Articular chondrocyte of knee joint (primary cell): ENCODE data around the gene SH3BP5L. TPM values are rescaled to one million over a fixed set of nuclear protein-coding genes. Genes with fewer than 3 reads are reported as not detected.

ENCODE experiments used
- small RNA-seq: library from RNA; depleted of rRNA; stranded (forward); fragments of <200 nt; gene quantifications from one replicate; pipeline ENCODE3, GENCODE V24; 2012
- total RNA-seq: library from RNA; depleted of rRNA; stranded (reverse); fragments of >200 nt; gene quantifications from 2 replicates; pipeline ENCODE4 v1.2.3, GENCODE V29; 2012

Gene SH3BP5L
- total RNA-seq, result 25.5 and 26.4 TPM in 2 replicates

GRCh38 chr1:248825909-248826760 lies at the start of gene SH3BP5L:
Gene SH3BP5L (minus strand): TSS chr1:248825915. CDS start chr1:248824935, 980 bp downstream.

DNA sequence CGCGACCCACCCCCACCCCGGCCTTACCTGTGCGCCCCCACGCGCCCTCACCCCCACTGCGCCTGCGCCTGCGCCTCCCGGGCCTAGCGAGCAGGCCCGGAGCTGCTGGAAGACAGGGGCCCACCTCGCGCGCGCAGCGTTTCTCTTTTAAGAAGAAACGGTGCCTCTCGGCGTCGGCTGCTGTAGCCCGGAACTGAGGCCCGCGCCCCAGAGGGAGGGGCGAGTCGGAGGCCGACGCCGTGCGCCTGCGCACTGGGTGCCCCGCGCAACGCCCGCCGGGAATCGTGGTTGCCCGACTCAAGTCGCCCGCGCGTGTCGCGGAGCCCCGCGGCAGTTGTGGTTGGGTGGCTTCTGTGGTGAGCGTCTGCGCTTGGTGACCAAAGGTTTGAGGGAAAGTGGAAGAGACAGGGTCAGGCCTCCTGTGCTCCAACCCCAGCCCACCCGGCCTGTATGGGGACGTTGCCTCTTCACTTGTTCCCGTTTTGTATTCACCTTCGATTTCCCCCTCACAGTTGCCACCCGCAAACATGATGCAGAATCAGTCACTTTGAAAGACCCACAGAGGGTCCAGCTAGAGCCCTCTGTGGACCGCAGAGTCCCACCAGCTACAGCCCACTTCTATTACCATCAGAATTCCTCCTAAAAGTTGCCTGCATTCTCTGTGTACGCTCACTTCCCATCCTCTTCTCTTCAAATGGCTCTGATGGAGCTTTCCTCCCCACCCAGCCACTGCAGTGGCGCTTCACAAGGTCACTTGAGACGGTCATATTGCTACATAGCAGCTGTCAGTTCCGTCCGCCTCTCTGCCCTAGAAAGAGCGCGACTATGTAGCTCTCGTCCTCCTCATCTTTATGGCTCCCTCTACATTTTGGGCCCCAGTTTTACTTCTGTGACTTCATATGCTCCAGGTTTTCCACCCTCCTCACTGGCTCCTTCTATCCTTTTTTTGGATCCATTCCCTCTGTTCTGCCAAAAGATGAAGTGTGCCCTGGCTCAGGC lies 33.5 kb upstream of the SH3BP5L start, which contains the start of gene ZNF692:
Gene ZNF692, minus strand, starts transcription at position 195 of the 999 bp plus-strand sequence. CDS start 776 bp downstream, outside the sequence.

DNA sequence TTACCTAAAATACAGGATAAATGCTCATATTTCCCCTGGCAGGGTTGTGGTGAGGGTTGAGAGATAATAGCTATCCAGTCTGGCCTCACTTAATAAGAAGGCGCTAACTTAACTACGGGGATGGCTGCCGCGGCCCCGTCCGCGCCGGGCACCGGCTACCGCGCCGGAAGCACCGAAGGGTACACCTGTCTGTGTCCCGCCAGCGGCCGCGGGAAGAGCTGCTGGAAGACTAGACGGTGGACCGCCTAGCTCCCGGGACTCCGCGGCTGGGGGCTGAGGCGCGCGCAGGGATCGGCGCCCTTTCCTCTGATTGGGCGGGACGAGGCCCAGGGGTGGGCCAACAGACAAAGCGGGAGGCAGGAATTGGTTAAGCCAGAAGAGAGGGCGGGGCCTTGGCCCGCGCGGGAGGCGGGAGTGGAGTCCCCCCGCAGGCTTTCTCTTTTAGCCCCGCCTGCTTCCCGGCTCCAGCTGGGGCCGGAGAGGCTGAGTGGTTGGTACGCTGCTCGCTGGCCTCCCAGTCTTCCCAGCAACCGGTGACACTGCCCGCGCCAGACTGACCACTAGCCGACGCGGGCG lies 12.2 kb upstream of the SH3BP5L start, which contains the start of gene ZNF672:
Gene ZNF672, plus strand, starts transcription at position 444 of the 576 bp plus-strand sequence. CDS start 9,051 bp downstream, outside the sequence.

Small RNA genes within 50 kb of the gene (small RNA-seq; reads per million reads assigned to genes)
- not detected for gene MIR3124

Other genes with a start within 250 kb of the SH3BP5L start
- gene OR2T10, start 228.2 kb downstream of the SH3BP5L start, total RNA-seq, result not detected in 2 replicates
- not detected in 2 replicates for gene OR2T11, start 190.8 kb downstream of the SH3BP5L start, total RNA-seq
- gene OR2T35, start 180.6 kb downstream of the SH3BP5L start, total RNA-seq, result not detected in 2 replicates
- not detected in 2 replicates for gene OR2T27, start 170.4 kb downstream of the SH3BP5L start, total RNA-seq
- gene OR14I1, start 123.1 kb downstream of the SH3BP5L start, total RNA-seq, result not detected in 2 replicates
- gene LYPD8, start 70.2 kb downstream of the SH3BP5L start, total RNA-seq, result not detected in 2 replicates
- 11.5 and 12.8 TPM in 2 replicates for gene ZNF672, start 12.3 kb upstream of the SH3BP5L start, total RNA-seq
- gene ZNF692, start 33.2 kb upstream of the SH3BP5L start, total RNA-seq, result 6.5 and 7.5 TPM in 2 replicates
- gene PGBD2, start 80.3 kb upstream of the SH3BP5L start, total RNA-seq, result 4.1 and 5.9 TPM in 2 replicates